IMR-90 (cell line): ENCODE results near the gene FOXP1. TPM values are rescaled to one million over a fixed set of nuclear protein-coding genes. Genes with fewer than 3 reads are reported as not detected.

Experiments used
- ATAC-seq: fragments of 200-7000 bp; cut with Tn5 transposase; 2 replicates; pipeline ENCODE4 v1.9.1; 2020; ENCODE audit warnings: low read depth, mild to moderate bottlenecking, moderate library complexity
- BruUV-seq: library from RNA; stranded (reverse); fragments of 400-500 nt; replicated peaks from 2 replicates; lab custom pipeline; 2021; lab: Mats Ljungman, UMichigan
- CTCF ChIA-PET: fragments of 300-600 bp; formaldehyde crosslinking; extraction: SDS; loops from one replicate; lab custom pipeline; 2021; ENCODE audit warnings: antibody characterized with exemption; lab: Yijun Ruan, JAX
- POLR2A ChIA-PET: fragments of 300-600 bp; sonication (Branson Sonifier 250); formaldehyde crosslinking; loops from one replicate; lab custom pipeline; 2022; ENCODE audit warnings: antibody characterized with exemption; ENCODE audit not compliant: unreplicated experiment; lab: Charles Lee
- DNase-seq: peaks from one replicate; pipeline ENCODE4 v3.0.0; 2013
- H2AFZ ChIP-seq: replicated peaks from 2 replicates; pipeline ENCODE3; 2013; ENCODE audit warnings: low read length, mild to moderate bottlenecking; ENCODE audit not compliant: poor library complexity
- H2AK5ac ChIP-seq: 2 replicates; pipeline ENCODE4 v1.6.1; 2013; ENCODE audit warnings: low read depth, low read length, inconsistent platforms
- H2AK9ac ChIP-seq: replicated peaks from 2 replicates; pipeline ENCODE3; 2013; ENCODE audit warnings: mild to moderate bottlenecking, low read depth, low read length, moderate library complexity; ENCODE audit not compliant: poor library complexity
- H2BK120ac ChIP-seq: 2 replicates; pipeline ENCODE4 v1.6.1; 2013; ENCODE audit warnings: low read depth, low read length, inconsistent platforms
- H2BK15ac ChIP-seq: 3 replicates; pipeline ENCODE4 v1.6.1; 2013; ENCODE audit warnings: low read depth, low read length, inconsistent platforms
- H2BK20ac ChIP-seq: 2 replicates; pipeline ENCODE4 v1.6.1; 2013; ENCODE audit warnings: low read depth, mild to moderate bottlenecking, inconsistent platforms, low read length, moderate library complexity
- H2BK5ac ChIP-seq: 2 replicates; pipeline ENCODE4 v1.6.1; 2013; ENCODE audit warnings: mild to moderate bottlenecking, low read depth, low read length, inconsistent platforms; ENCODE audit not compliant: poor library complexity, severe bottlenecking
- H3K14ac ChIP-seq: replicated peaks from 2 replicates; pipeline ENCODE4 v1.6.1; 2013; ENCODE audit warnings: low read depth, low read length, inconsistent platforms
- H3K18ac ChIP-seq: 2 replicates; pipeline ENCODE4 v1.6.1; 2013; ENCODE audit warnings: low read depth, low read length, control low read depth
- H3K23ac ChIP-seq: 2 replicates; pipeline ENCODE4 v1.6.1; 2013; ENCODE audit warnings: low read depth, low read length, inconsistent platforms
- H3K27ac ChIP-seq: 2 replicates; pipeline ENCODE4 v1.5.1; 2013; ENCODE audit warnings: mild to moderate bottlenecking, control low read depth, low read length; ENCODE audit not compliant: insufficient read depth
- H3K27me3 ChIP-seq: 2 replicates; pipeline ENCODE4 v1.6.1; 2013; ENCODE audit warnings: low read length; ENCODE audit not compliant: control insufficient read depth, insufficient read depth
- H3K36me3 ChIP-seq: 2 replicates; pipeline ENCODE4 v1.6.1; 2013; ENCODE audit warnings: low read length, mixed read lengths; ENCODE audit not compliant: control insufficient read depth, insufficient read depth
- H3K4ac ChIP-seq: 2 replicates; pipeline ENCODE4 v1.6.1; 2013; ENCODE audit warnings: low read depth, low read length, inconsistent platforms
- H3K4me1 ChIP-seq: 2 replicates; pipeline ENCODE4 v1.6.1; 2013; ENCODE audit warnings: low read length, mixed read lengths; ENCODE audit not compliant: control insufficient read depth, insufficient read depth
- H3K4me2 ChIP-seq: 2 replicates; pipeline ENCODE4 v1.6.1; 2013; ENCODE audit warnings: low read depth, mild to moderate bottlenecking, control low read depth, low read length, moderate library complexity
- H3K4me3 ChIP-seq: 2 replicates; pipeline ENCODE4 v1.5.1; 2013; ENCODE audit warnings: low read depth, mild to moderate bottlenecking, control low read depth, low read length, moderate library complexity; ENCODE audit not compliant: insufficient read depth
- H3K56ac ChIP-seq: 2 replicates; pipeline ENCODE4 v1.6.1; 2013; ENCODE audit warnings: low read length, inconsistent platforms; ENCODE audit not compliant: insufficient read depth; ENCODE audit errors: extremely low read depth
- H3K79me1 ChIP-seq, 2 experiments: 2 replicates each; pipeline ENCODE4 v1.6.1; 2013; ENCODE audit warnings: low read length in 2 of 2, inconsistent platforms in 1 of 2, low read depth in 1 of 2
- H3K9ac ChIP-seq: 2 replicates; pipeline ENCODE4 v1.6.1; 2013; ENCODE audit warnings: low read depth, low read length, control low read depth
- H3K9me1 ChIP-seq: 2 replicates; pipeline ENCODE4 v1.6.1; 2013; ENCODE audit warnings: low read length, inconsistent platforms; ENCODE audit not compliant: insufficient read depth
- H3K9me3 ChIP-seq: 2 replicates; pipeline ENCODE4 v1.6.1; 2013; ENCODE audit warnings: low read length; ENCODE audit not compliant: control insufficient read depth, insufficient read depth
- H4K20me1 ChIP-seq: 2 replicates; pipeline ENCODE4 v1.6.1; 2013; ENCODE audit warnings: low read length, inconsistent platforms; ENCODE audit not compliant: insufficient read depth
- H4K5ac ChIP-seq: 2 replicates; pipeline ENCODE4 v1.6.1; 2013; ENCODE audit warnings: mild to moderate bottlenecking, low read depth, low read length, control low read depth
- H4K8ac ChIP-seq, 2 experiments: 2 replicates each; pipeline ENCODE4 v1.6.1; 2013; ENCODE audit warnings: low read depth in 2 of 2, low read length in 2 of 2, control low read depth in 1 of 2, inconsistent platforms in 1 of 2
- H4K91ac ChIP-seq: 2 replicates; pipeline ENCODE4 v1.6.1; 2013; ENCODE audit warnings: low read depth, low read length, inconsistent platforms; ENCODE audit not compliant: insufficient read depth
- CEBPB ChIP-seq: IDR thresholded peaks from 2 replicates; pipeline ENCODE4 v1.6.1; 2012; ENCODE audit warnings: low read depth, low read length, improper control_type of control experiment
- FOS ChIP-seq: fragments of 150-350 bp; IDR thresholded peaks from 2 replicates; pipeline ENCODE4 v1.6.1; 2016; ENCODE audit warnings: low read depth, low read length
- MAFK ChIP-seq: IDR thresholded peaks from 2 replicates; pipeline ENCODE4 v1.6.1; 2012; ENCODE audit warnings: low read depth, low read length, improper control_type of control experiment
- RCOR1 ChIP-seq: IDR thresholded peaks from 2 replicates; pipeline ENCODE4 v1.6.1; 2012; ENCODE audit warnings: mild to moderate bottlenecking, low read length, improper control_type of control experiment; ENCODE audit not compliant: insufficient replicate concordance
- SMC3 ChIP-seq: fragments of 150-350 bp; IDR thresholded peaks from 2 replicates; pipeline ENCODE4 v1.6.1; 2016; ENCODE audit warnings: low read depth, mild to moderate bottlenecking, antibody characterized with exemption, low read length, moderate library complexity
- WGBS, 2 experiments: methylation state at CpG; one replicate each; pipeline versions ENCODE4 v1.1.5 to v1.1.7; 2013; ENCODE audit warnings: missing lambda C conversion rate in 2 of 2; ENCODE audit not compliant: insufficient read length in 1 of 2; ENCODE audit errors: extremely low coverage in 2 of 2; 5-methylcytosine and 5-hydroxymethylcytosine counted together
- dilution Hi-C: fragments of 300-500 bp; cut with HindIII; formaldehyde crosslinking; loops from one replicate; pipeline ENCODE4 v1.14.3; 2018; ENCODE audit warnings: low sequenced_read_pairs; ENCODE audit not compliant: unreplicated experiment
- in situ Hi-C: fragments of 300-500 bp; cut with MboI; formaldehyde crosslinking; loops from 3 replicates; pipeline ENCODE4 v1.14.3; 2019; ENCODE audit warnings: low sequenced_read_pairs, inconsistent platforms, mixed read lengths
- intact Hi-C: fragments of 100-400 bp; cut with micrococcal nuclease; formaldehyde crosslinking; loops from 2 replicates; pipeline ENCODE4 v1.10.0; 2022
- polyA plus RNA-seq, 3 experiments: library from polyadenylated mRNA; depleted of rRNA; stranded (reverse); fragments of >200 nt; gene quantifications; 2 replicates each; pipeline ENCODE4 v1.2.3, GENCODE V29; 2012; ENCODE audit warnings: low replicate concordance in 1 of 3
- total RNA-seq: library from RNA; depleted of rRNA; stranded (reverse); fragments of >200 nt; gene quantifications from 2 replicates; pipeline ENCODE4 v1.2.3, GENCODE V29; 2012
- TF ChIP-seq, protein P1 (sequence below): conservative IDR thresholded peaks from 2 replicates; pipeline ENCODE4 v1.5.1; 2012; ENCODE audit warnings: mild to moderate bottlenecking, low read depth, low read length, improper control_type of control experiment

Gene FOXP1
- total and polyA plus RNA-seq, 2 of the 4 experiments (the other 2 are of a cell fraction), result 37.0 to 132 TPM

- Histone ChIP-seq H4K91ac (no peak overlapping the region), H3K9me1 (peaks cover 6% of the 10 kb centered on the region), H2BK15ac (no peak overlapping the region), H2AFZ (no peak overlapping the region), H3K36me3 (no peaks in the 10 kb centered on the region), H4K20me1 (0 out of 2 replicates have a peak, but pooled peaks cover 2% of the 10 kb centered on the region), H3K4me1 (no peaks in the 10 kb centered on the region), H3K23ac (peak overlapping the region; percentile 48; the same call in 1 of the 2 replicates), H3K9ac (no peak overlapping the region), H3K18ac (no peak overlapping the region), H4K5ac (no peak overlapping the region), H2AK9ac (no peak overlapping the region), H3K4me3 (no peak overlapping the region), H3K79me1 (peaks cover 21 to 61% of the 10 kb centered on the region in 2 experiments), H3K27ac (no peak overlapping the region), H3K27me3 (no peaks in the 10 kb centered on the region), H4K8ac (no peak overlapping the region), H3K4me2 (no peak overlapping the region), H3K9me3 (no peaks in the 10 kb centered on the region), H2BK5ac (no peak overlapping the region), H2AK5ac (no peak overlapping the region), H2BK120ac (no peak overlapping the region), H3K14ac (no peak overlapping the region), H3K56ac (no peak overlapping the region), H2BK20ac (no peak overlapping the region), H3K4ac (no peak overlapping the region; the same call in 1 of the 2 replicates)
- no CpG with 5 or more reads among the region's 2 CpGs for WGBS, 2 experiments
- TF ChIP-seq FOS, result no peak
- no peak for TF ChIP-seq CEBPB
- TF ChIP-seq MAFK, result peak; percentile 7; the same call in 1 of the 2 replicates
- TF ChIP-seq SMC3, result no peak
- no peak for TF ChIP-seq RCOR1
- TF ChIP-seq, protein P1, sequence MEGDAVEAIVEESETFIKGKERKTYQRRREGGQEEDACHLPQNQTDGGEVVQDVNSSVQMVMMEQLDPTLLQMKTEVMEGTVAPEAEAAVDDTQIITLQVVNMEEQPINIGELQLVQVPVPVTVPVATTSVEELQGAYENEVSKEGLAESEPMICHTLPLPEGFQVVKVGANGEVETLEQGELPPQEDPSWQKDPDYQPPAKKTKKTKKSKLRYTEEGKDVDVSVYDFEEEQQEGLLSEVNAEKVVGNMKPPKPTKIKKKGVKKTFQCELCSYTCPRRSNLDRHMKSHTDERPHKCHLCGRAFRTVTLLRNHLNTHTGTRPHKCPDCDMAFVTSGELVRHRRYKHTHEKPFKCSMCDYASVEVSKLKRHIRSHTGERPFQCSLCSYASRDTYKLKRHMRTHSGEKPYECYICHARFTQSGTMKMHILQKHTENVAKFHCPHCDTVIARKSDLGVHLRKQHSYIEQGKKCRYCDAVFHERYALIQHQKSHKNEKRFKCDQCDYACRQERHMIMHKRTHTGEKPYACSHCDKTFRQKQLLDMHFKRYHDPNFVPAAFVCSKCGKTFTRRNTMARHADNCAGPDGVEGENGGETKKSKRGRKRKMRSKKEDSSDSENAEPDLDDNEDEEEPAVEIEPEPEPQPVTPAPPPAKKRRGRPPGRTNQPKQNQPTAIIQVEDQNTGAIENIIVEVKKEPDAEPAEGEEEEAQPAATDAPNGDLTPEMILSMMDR, result no peak
- ChIA-PET CTCF (interaction anchor here (0.6 to 0.7 kb wide), 3 partner anchors 177 to 428 kb away, joined by 3 to 5 read pairs (median 3); no protein-coding TSS in a partner anchor), POLR2A (no interaction called here)
- intact Hi-C loops (no loop called here), dilution Hi-C loops (no loop called here), in situ Hi-C loops (no loop called here)
- ATAC-seq (peak; percentile 57), DNase-seq (peak; percentile 92)
- no TSS peak for BruUV-seq
These were observed 157.9 kb downstream of the FOXP1 start for GRCh38 chr3:71425491-71426071.
